ENCODE measurements around the gene ATP5PF.

DNA sequence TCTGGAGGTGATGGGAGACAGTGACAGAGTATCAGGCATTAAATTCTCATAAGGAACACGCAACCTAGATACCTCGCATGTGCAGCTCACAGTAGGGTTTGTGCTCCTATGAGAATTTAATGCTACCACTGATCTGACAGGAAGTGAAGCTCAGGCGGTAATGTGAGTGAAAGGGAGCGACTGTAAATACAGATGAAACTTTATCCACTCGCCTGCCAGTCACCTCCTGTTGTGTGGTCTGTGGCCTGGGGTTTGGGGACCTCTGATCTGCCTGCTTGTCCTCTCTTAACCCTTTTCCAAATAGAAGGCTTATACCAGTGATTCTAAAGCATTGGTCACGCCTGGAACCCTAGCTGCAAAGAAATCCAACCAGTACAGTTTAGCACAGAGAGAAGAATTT, 15.4 kb upstream of the ATP5PF start:
- TF ChIP-seq, protein P1, sequence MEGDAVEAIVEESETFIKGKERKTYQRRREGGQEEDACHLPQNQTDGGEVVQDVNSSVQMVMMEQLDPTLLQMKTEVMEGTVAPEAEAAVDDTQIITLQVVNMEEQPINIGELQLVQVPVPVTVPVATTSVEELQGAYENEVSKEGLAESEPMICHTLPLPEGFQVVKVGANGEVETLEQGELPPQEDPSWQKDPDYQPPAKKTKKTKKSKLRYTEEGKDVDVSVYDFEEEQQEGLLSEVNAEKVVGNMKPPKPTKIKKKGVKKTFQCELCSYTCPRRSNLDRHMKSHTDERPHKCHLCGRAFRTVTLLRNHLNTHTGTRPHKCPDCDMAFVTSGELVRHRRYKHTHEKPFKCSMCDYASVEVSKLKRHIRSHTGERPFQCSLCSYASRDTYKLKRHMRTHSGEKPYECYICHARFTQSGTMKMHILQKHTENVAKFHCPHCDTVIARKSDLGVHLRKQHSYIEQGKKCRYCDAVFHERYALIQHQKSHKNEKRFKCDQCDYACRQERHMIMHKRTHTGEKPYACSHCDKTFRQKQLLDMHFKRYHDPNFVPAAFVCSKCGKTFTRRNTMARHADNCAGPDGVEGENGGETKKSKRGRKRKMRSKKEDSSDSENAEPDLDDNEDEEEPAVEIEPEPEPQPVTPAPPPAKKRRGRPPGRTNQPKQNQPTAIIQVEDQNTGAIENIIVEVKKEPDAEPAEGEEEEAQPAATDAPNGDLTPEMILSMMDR (IDR thresholded peaks at IDR 0.05; ENCODE audit: extremely low read depth in 1 of 2, insufficient read depth in 1 of 2, low read depth in 1 of 2, low read length in 2 of 2): no peak
- TF ChIP-seq POLR2AphosphoS5 (IDR thresholded peaks at IDR 0.05; ENCODE audit: insufficient read depth, low read depth, low read length) (no peak), MYC (IDR thresholded peaks at IDR 0.05; ENCODE audit: low read depth, low read length) (no peak)
- TF ChIP-seq, protein P2, sequence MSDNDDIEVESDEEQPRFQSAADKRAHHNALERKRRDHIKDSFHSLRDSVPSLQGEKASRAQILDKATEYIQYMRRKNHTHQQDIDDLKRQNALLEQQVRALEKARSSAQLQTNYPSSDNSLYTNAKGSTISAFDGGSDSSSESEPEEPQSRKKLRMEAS (IDR thresholded peaks at IDR 0.05; ENCODE audit: insufficient read depth, insufficient read length): no peak
